GM19468 (cell line): ENCODE data around the gene CKAP5.

Experiments
- ATAC-seq: cut with Tn5 transposase; IDR thresholded peaks from one replicate; pipeline ENCODE4 v1.9.1; 2021; ENCODE audit warnings: mild to moderate bottlenecking, moderate library complexity, moderate number of reproducible peaks; ENCODE audit not compliant: unreplicated experiment; ENCODE audit errors: extremely low read depth

The CKAP5 gene

GRCh38 chr11:46856605-46857343 is 10.7 kb upstream of the CKAP5 start:
- no peak for ATAC-seq

- ATAC-seq = no peak
These were observed 9.8 kb upstream of the CKAP5 start for GRCh38 chr11:46855863-46856262.

DNA sequence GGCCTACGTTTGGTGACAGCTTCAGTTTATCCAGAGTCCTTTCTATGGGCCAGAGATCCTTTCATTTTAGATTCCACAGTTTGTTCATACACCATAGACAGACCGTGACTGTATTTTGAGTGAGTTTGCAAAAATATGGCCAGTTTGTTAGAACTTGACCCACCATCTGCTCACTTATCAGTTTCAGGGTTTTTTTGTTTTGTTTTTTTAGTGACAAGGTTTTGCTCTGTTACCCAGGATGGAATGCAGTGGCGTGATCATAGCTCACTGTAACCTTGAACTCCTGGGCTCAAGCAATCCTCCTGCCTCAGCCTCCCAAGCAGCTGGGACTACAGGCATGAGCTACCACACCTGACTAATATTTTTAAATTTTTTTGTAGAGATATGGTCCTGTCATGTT is 9.1 kb upstream of the CKAP5 start:
- no peak for ATAC-seq

GRCh38 chr11:46850829-46851380 is 4.8 kb upstream of the CKAP5 start:
- ATAC-seq = no peak

DNA sequence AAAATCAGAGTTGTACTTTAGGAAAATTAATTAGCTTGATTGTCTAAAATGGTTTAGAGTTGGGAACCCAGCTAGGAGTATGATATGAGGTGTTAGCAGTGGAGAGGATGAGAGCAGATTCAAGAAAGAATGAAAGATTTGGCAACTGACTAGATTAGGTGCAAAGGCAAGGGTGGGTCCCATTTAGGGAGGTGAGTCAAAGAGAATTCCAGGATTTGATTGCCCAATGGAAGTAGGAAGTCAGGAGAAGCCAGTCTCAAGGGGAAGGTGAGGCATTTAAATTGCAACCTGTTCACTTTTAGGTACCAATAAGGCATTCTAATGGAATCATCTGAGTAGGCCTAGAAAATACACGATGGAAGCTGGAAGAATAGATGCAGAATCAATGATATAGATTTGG is 3.6 kb upstream of the CKAP5 start:
- ATAC-seq = no peak

DNA sequence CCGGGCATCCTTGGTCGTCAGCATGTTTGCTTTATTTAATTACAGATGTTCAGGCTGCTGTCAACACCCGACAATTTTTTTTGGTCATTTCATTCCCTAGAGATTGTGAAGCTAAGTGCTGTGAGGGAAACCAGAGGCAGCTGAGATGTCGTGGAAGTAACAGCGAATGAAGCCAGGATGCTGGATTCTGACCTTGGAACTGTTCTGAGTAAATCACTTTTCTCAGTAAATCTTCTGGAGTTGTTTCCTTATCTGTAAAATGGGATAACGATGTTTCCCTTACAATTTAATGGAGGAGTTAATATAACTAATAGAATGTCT is 390 bp upstream of the CKAP5 start:
- no peak for ATAC-seq

GRCh38 chr11:46845440-46845739 is 690 bp downstream of the CKAP5 start:
- no peak for ATAC-seq

- ATAC-seq = no peak
These were observed 6.0 kb downstream of the CKAP5 start for GRCh38 chr11:46840116-46840515.

- ATAC-seq = no peak
These were observed 7.6 kb downstream of the CKAP5 start for GRCh38 chr11:46838501-46838900.

- no peak for ATAC-seq
These were observed 8.2 kb downstream of the CKAP5 start for GRCh38 chr11:46837860-46838259.

- ATAC-seq = no peak
These were observed 9.2 kb downstream of the CKAP5 start for GRCh38 chr11:46836870-46837269.

DNA sequence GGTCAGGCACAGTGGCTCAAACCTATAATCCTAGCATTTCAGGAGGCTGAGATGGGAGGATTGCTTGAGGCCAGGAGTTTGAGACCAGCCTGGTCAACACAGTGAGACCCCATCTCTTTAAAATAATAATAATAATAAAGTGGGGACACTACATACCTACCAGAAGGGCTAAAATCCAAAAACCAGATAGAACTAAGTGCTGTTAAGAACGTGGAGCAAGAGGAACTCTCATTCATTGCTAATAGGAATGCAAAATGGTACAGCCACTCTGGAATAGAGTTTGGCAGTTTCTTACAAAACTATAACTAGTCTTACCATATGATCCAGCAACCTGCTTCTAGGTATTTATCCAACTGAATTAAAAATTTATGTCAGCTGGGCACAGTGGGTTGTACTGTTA is 9.6 kb downstream of the CKAP5 start:
- ATAC-seq = no peak

GRCh38 chr11:46835897-46836296 is 10.2 kb downstream of the CKAP5 start:
- no peak for ATAC-seq

GRCh38 chr11:46834821-46835220 is 11.3 kb downstream of the CKAP5 start:
- ATAC-seq = no peak

DNA sequence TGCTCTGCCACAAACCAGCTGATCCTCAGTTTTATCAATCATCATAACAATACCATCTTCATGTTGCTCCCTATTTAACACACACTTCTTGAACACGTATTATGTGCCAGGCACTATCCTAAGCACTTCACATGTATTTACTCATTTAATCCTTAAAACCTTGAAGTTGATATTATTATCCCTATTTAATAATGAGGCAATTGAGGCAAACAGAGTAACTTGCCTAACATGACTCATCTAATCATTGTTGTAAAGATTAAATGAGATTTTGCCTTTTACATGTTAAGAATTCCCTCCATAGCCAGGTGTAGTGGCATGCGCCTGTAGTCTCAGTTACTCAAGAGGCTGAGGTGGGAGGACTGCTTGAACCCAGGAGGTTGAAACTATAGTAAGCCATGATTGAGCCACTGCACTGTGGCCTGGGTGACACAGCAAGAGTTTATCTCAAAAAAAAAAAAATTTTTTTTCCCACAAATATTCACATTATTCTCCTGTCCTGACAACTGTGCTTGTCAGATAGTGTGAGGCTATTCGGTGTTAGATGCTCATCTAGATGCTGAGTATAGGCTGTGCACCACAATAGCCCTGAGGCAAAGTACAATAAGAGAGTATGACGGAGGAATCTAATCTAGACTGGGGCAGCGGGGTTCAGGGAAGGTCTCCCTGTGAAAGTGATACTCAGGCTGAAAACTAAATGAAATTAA is 13.4 kb downstream of the CKAP5 start:
- no peak for ATAC-seq

- no peak for ATAC-seq
These were observed 18.1 kb downstream of the CKAP5 start for GRCh38 chr11:46827995-46828394.

DNA sequence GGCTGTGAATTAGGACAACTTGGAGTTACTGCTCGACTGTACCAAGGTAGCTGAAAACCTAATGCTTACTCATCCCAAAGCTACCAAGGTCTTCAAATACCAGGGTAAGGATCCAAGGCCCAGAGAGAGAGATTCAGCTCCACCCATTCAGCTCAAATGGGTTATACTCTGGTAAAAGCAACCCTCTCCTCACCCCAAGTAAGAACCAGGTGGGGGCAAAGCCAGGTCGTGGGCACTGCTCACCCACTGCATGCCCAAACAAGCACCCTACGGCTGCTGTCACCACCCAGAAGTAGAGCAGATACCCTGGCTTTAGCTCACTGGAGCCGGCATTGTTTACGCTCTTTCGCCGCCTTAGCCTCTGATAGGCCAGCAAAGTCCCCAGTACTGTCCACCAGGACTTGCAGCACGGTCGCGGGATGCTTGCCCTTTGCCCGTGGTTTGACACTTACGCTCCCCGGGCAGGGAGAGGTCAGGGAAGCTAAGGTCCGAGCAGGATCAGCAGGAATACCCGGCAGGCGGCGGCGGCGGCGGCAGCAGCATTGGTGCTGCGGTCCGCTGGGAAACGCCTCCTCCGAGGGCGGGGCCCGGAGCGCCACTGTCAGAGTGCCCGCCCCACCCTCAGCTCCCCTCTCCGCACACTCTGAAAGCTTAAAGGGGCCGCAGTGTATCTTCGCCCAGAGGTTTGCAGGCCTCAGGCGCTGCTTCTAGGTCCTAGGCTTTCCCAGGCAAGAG is 19.6 kb downstream of the CKAP5 start:
- ATAC-seq = peak; percentile 91

DNA sequence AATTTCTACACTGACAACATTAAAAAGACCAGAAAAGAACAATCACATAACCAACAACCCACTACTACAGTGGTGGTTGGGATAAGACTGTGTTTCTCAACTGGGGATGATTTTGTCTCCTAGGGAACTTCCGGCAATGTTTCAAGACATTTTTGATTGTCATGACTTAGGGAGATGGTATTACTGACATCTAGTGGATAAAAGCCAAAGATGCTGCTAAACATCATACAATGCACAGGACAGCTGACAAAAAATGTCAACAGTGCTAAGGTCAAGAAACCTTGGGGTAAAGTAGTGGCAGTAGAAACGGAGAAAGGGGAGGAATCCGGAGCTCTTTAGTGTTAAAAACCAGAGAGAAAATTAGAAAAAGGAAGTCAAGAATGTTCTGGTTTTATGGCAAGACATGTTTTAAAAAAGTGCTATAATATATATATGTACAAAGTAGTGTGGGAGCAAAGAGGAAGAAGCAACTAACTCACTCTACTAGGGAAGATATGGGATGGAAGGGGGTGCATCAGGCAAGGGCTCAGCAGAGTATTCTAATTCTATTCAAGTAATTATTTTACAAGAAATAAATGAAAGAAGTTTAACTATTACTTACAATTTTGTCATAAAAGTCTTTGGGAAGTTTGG is 37.2 kb downstream of the CKAP5 start:
- ATAC-seq = no peak

GRCh38 chr11:46801694-46802470 is 44.2 kb downstream of the CKAP5 start:
- ATAC-seq = no peak

DNA sequence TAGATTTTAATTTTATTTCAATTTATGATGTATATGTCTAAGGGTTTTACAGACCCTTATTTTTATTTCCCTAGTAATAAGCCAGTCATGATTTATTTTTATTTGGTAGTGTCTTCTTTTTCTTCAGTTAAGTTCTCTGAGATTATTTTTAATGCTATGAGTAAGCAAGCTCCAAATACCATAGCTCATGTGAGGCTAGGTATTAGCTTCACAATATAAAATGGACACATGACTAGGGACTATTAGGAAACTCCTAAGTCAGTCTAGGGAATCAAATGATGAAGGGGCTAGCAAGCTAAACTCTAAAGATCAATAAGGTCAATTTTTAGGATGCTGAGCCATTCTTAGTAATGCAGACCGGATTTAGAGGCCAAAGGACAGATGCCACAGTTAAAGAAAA is 45.9 kb downstream of the CKAP5 start:
- ATAC-seq = no peak
